HepG2 (cell line): ENCODE results near the gene ABCC10. TPM values are rescaled to one million over a fixed set of nuclear protein-coding genes. Genes with fewer than 3 reads are reported as not detected.
A peak's percentile ranks its signal among the peaks of the same experiment; 100 is the strongest.

Source experiments
- ATAD3A ChIP-seq: sonication (generic); formaldehyde crosslinking; IDR thresholded peaks from 2 replicates; pipeline ENCODE4 v1.4.0; 2020; ENCODE audit warnings: missing genetic modification reagents
- ELF4 ChIP-seq: sonication (generic); formaldehyde crosslinking; IDR thresholded peaks from 2 replicates; pipeline ENCODE4 v1.5.0; 2020; ENCODE audit warnings: missing genetic modification reagents, mild to moderate bottlenecking, moderate library complexity, borderline replicate concordance
- FOXO1 ChIP-seq: sonication (generic); formaldehyde crosslinking; IDR thresholded peaks from 2 replicates; pipeline ENCODE4 v1.4.0; 2020; ENCODE audit warnings: missing genetic modification reagents
- FUBP1 ChIP-seq: sonication (generic); formaldehyde crosslinking; IDR thresholded peaks from 2 replicates; pipeline ENCODE4 v1.5.1; 2020; ENCODE audit warnings: missing genetic modification reagents, mild to moderate bottlenecking, borderline replicate concordance
- HNRNPLL ChIP-seq: fragments of 200-400 bp; formaldehyde crosslinking; IDR thresholded peaks from 2 replicates; pipeline ENCODE4 v1.6.1; 2017; ENCODE audit warnings: mild to moderate bottlenecking, low read depth, low read length; ENCODE audit not compliant: poor library complexity, severe bottlenecking
- MAFF ChIP-seq: IDR thresholded peaks from 2 replicates; pipeline ENCODE4 v1.6.1; 2011; ENCODE audit warnings: low read depth, low read length, improper control_type of control experiment
- PHF8 ChIP-seq: sonication (generic); formaldehyde crosslinking; IDR thresholded peaks from 2 replicates; pipeline ENCODE4 v1.5.0; 2020; ENCODE audit warnings: missing genetic modification reagents
- POGZ ChIP-seq: sonication (generic); formaldehyde crosslinking; IDR thresholded peaks from 2 replicates; pipeline ENCODE4 v1.4.0; 2020; ENCODE audit warnings: mild to moderate bottlenecking, missing genetic modification reagents
- REL ChIP-seq: sonication (generic); formaldehyde crosslinking; conservative IDR thresholded peaks from 2 replicates; pipeline ENCODE4 v1.8.0; 2022; ENCODE audit warnings: mild to moderate bottlenecking, missing genetic modification reagents, moderate library complexity
- RFXANK ChIP-seq: IDR thresholded peaks from 2 replicates; pipeline ENCODE4 v1.6.1; 2016
- SMC3 ChIP-seq: IDR thresholded peaks from 2 replicates; pipeline ENCODE4 v1.6.1; 2011; ENCODE audit warnings: low read length, improper control_type of control experiment
- SNAPC2 ChIP-seq: sonication (generic); formaldehyde crosslinking; IDR thresholded peaks from 2 replicates; pipeline ENCODE4 v1.8.1; 2022; ENCODE audit warnings: mild to moderate bottlenecking, missing genetic modification reagents
- SPEN ChIP-seq: sonication (generic); formaldehyde crosslinking; IDR thresholded peaks from 2 replicates; pipeline ENCODE4 v1.5.1; 2020; ENCODE audit warnings: low read depth, mild to moderate bottlenecking, missing genetic modification reagents
- ZNF543 ChIP-seq: sonication (generic); formaldehyde crosslinking; IDR thresholded peaks from 2 replicates; pipeline ENCODE4 v1.4.0; 2020; ENCODE audit warnings: mild to moderate bottlenecking, missing genetic modification reagents
- ZNF557 ChIP-seq: sonication (generic); formaldehyde crosslinking; IDR thresholded peaks from 2 replicates; pipeline ENCODE4 v1.4.0; 2020; ENCODE audit warnings: missing genetic modification reagents
- ZNF589 ChIP-seq: sonication (generic); formaldehyde crosslinking; conservative IDR thresholded peaks from 2 replicates; pipeline ENCODE4 v1.8.0; 2022; ENCODE audit warnings: mild to moderate bottlenecking, moderate library complexity, missing genetic modification reagents
- ZNF598 ChIP-seq: sonication (generic); formaldehyde crosslinking; IDR thresholded peaks from 2 replicates; pipeline ENCODE4 v1.5.1; 2020; ENCODE audit warnings: mild to moderate bottlenecking, missing genetic modification reagents, borderline replicate concordance
- ZNF615 ChIP-seq: sonication (generic); formaldehyde crosslinking; IDR thresholded peaks from 2 replicates; pipeline ENCODE4 v1.5.0; 2020; ENCODE audit warnings: mild to moderate bottlenecking, missing genetic modification reagents, borderline replicate concordance
- polyA plus RNA-seq, 8 experiments: library from polyadenylated mRNA; depleted of rRNA in 3 of 8; stranded (reverse) in 7 of 8; unstranded in 1 of 8; fragments of >200 nt; fragmentation: Illumina TruSeq in 4 of 8; extraction: Trizol in 4 of 8; gene quantifications; 2 replicates each; pipeline versions ENCODE4 v1.2.1 to v1.2.3, GENCODE V29; 2011 to 2016; ENCODE audit warnings: low read depth in 4 of 8, missing spikeins in 1 of 8, mixed read lengths in 1 of 8; ENCODE audit not compliant: insufficient read depth in 1 of 8
- total RNA-seq, 5 experiments: library from RNA; depleted of rRNA; stranded (reverse); fragments of >200 nt; fragmentation: Illumina TruSeq; extraction: Trizol; gene quantifications; 2 replicates each; pipeline ENCODE4 v1.2.3, GENCODE V29; 2016; ENCODE audit warnings: low read depth in 1 of 5
- TF ChIP-seq, protein P1 (sequence below): sonication (generic); formaldehyde crosslinking; IDR thresholded peaks from 2 replicates; pipeline ENCODE4 v1.5.0; 2020; ENCODE audit warnings: mild to moderate bottlenecking, missing genetic modification reagents, borderline replicate concordance

Gene ABCC10
- total and polyA plus RNA-seq, 2 of the 13 experiments (the other 11 are each of a cell fraction or from before 2014, with no cell fraction given): 16.0 to 24.3 TPM

- TF ChIP-seq, protein P1, sequence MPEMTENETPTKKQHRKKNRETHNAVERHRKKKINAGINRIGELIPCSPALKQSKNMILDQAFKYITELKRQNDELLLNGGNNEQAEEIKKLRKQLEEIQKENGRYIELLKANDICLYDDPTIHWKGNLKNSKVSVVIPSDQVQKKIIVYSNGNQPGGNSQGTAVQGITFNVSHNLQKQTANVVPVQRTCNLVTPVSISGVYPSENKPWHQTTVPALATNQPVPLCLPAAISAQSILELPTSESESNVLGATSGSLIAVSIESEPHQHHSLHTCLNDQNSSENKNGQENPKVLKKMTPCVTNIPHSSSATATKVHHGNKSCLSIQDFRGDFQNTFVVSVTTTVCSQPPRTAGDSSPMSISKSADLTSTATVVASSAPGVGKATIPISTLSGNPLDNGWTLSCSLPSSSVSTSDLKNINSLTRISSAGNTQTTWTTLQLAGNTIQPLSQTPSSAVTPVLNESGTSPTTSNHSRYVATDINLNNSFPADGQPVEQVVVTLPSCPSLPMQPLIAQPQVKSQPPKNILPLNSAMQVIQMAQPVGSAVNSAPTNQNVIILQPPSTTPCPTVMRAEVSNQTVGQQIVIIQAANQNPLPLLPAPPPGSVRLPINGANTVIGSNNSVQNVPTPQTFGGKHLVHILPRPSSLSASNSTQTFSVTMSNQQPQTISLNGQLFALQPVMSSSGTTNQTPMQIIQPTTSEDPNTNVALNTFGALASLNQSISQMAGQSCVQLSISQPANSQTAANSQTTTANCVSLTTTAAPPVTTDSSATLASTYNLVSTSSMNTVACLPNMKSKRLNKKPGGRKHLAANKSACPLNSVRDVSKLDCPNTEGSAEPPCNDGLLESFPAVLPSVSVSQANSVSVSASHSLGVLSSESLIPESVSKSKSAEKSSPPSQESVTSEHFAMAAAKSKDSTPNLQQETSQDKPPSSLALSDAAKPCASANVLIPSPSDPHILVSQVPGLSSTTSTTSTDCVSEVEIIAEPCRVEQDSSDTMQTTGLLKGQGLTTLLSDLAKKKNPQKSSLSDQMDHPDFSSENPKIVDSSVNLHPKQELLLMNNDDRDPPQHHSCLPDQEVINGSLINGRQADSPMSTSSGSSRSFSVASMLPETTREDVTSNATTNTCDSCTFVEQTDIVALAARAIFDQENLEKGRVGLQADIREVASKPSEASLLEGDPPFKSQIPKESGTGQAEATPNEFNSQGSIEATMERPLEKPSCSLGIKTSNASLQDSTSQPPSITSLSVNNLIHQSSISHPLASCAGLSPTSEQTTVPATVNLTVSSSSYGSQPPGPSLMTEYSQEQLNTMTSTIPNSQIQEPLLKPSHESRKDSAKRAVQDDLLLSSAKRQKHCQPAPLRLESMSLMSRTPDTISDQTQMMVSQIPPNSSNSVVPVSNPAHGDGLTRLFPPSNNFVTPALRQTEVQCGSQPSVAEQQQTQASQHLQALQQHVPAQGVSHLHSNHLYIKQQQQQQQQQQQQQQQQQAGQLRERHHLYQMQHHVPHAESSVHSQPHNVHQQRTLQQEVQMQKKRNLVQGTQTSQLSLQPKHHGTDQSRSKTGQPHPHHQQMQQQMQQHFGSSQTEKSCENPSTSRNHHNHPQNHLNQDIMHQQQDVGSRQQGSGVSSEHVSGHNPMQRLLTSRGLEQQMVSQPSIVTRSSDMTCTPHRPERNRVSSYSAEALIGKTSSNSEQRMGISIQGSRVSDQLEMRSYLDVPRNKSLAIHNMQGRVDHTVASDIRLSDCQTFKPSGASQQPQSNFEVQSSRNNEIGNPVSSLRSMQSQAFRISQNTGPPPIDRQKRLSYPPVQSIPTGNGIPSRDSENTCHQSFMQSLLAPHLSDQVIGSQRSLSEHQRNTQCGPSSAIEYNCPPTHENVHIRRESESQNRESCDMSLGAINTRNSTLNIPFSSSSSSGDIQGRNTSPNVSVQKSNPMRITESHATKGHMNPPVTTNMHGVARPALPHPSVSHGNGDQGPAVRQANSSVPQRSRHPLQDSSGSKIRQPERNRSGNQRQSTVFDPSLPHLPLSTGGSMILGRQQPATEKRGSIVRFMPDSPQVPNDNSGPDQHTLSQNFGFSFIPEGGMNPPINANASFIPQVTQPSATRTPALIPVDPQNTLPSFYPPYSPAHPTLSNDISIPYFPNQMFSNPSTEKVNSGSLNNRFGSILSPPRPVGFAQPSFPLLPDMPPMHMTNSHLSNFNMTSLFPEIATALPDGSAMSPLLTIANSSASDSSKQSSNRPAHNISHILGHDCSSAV (CRISPR knock-in tag): peak; percentile 64; the same call in 1 of the 2 replicates
- TF ChIP-seq ZNF557 (CRISPR knock-in tag) (0 out of 2 replicates have a peak, but pooled peaks have one; percentile 64), SPEN (CRISPR knock-in tag) (peak; percentile 65), FOXO1 (CRISPR knock-in tag) (peak; percentile 35), RFXANK (CRISPR knock-in tag) (0 out of 2 replicates have a peak, but pooled peaks have one; percentile 37), PHF8 (peak; percentile 94), ZNF598 (CRISPR knock-in tag) (peak; percentile 27; the same call in 1 of the 2 replicates), MAFF (no peak), ZNF615 (CRISPR knock-in tag) (no peak), ZNF589 (CRISPR knock-in tag) (no peak; the same call in 1 of the 2 replicates), ELF4 (CRISPR knock-in tag) (peak; percentile 44; the same call in 1 of the 2 replicates), HNRNPLL (peak; percentile 93), REL (CRISPR knock-in tag) (no peak), SNAPC2 (no peak), SMC3 (no peak), ATAD3A (no peak), FUBP1 (CRISPR knock-in tag) (0 out of 2 replicates have a peak, but pooled peaks have one; percentile 68), ZNF543 (CRISPR knock-in tag) (peak; percentile 86), POGZ (peak; percentile 91)
These were observed at the start of gene ABCC10 (continued) for GRCh38 chr6:43427406-43428111.
